CD4-positive, alpha-beta T cell treated with Interleukin-2 at 100 ng/mL for 4 hours (primary cell): Measurements from ENCODE around the gene NTNG1.

Experiments used
- DNase-seq: peaks from one replicate; pipeline ENCODE4 v3.0.0-alpha.2; 2020; ENCODE audit warnings: low spot score

NTNG1 gene

DNA sequence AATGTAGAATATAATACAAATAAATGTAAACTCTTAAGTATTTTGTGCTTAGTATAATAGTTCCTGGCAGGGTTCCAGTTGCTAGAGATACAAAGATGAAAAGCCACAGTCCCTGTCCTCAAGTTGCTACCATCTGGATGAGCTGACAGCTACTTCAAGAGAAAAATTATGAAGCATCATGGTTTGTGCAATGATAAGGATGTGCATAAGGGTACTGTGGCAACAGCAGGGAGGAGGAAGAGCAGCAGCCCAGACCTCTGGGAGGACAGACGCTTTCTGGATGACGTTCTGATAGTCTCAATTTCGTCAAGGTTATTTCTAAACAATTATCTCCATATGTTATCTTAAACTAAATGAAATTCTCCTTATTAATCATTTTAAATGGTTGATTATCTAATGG lies 198.9 kb downstream of the NTNG1 start:
- no peak for DNase-seq

DNA sequence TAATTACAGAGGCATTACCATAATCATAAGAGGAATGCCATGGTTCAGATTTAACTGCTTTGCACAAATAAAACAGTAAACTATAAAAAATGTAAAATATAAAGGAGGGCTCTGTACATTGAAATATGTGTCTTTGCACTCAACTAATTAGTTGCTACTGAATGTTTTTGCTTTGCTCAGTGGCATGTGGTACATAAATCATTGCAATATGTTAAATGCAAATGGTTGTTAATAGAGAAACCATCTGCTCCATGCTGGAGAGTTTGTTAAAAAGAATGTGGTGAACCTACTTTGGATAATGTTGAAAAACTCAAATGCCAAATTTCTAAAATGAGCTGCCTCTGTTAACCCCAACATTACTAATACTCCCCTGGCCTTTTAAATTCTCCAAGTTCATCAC lies 201.5 kb downstream of the NTNG1 start:
- no peak for DNase-seq

DNA sequence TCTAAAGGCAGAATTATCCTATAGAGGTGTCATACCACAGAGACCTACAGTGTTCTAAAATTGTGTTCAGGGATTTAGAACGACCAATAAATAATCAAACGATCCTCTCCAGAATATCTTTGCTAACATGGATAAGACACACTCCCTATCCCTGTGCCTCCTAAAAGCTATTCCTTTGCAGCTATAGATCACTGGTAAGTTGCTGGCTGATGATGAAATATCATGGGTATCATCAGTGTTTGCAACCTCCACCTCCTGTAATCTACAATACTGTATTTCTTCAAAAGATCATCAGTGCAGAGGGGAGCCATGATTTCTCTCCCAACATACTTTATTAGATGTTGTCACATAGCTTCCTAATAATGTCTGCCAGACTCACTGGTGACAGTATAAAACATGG lies 201.9 kb downstream of the NTNG1 start:
- no peak for DNase-seq

DNA sequence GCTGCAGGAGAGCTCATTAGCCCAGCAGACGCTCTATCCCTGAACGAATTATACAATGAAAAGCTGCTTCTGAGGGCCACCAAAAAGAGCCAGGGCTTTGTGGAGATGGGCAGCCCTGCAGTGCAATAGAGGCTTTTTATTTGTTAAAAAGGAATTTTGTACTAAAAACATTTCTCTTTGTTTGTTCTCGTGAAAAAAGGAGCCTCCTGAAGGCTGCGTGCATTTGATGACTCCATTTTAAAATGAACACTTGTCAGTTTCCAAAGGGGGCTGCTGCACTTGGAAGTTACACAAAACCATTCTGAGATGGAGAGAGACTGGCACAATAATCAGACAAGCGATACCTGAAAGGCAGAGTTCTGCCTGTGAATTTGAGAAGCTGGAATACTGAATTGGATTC lies 202.8 kb downstream of the NTNG1 start:
- no peak for DNase-seq

DNA sequence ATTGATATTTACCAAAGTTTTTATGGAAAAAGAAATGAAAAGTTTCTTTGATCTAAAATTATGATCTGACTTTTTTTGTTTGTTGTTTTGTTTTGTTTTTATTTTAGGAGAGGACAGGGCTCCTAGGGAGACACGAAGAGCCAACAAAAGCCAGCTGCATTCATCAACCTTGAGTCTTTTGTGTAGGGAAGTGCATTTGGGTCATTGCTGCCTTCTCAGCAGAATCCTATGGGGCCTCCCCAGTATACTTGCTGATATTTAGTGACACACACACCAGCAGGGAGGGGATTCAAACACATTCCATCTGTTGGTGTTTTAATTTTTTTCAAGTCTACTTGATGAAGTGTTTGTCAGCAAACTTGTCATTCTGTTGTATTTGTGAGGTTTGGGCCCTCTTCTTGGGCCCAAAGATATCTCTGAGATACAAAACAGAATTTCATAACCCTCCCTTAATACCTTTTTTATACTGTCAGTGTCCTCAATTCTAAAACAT lies 203.5 kb downstream of the NTNG1 start:
- no peak for DNase-seq

DNA sequence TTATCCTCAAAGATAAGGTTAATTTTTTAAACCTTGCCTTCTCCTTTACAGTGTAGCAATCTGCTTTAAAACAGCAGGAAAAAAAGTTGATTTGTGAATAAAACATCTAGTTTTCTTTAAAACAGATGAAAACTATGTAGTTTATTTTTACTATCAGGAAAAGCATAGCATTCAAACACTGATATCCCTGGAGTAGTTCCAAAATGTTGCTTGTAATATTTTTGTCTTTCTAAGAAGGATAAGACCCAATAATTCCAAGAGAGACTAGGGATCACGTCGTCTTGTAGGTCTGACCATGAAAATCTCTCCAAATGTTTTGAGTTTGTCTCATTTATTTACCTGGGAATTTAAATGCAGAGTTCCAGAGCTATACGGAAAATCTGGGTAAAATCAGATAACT lies 204.0 kb downstream of the NTNG1 start:
- no peak for DNase-seq

DNA sequence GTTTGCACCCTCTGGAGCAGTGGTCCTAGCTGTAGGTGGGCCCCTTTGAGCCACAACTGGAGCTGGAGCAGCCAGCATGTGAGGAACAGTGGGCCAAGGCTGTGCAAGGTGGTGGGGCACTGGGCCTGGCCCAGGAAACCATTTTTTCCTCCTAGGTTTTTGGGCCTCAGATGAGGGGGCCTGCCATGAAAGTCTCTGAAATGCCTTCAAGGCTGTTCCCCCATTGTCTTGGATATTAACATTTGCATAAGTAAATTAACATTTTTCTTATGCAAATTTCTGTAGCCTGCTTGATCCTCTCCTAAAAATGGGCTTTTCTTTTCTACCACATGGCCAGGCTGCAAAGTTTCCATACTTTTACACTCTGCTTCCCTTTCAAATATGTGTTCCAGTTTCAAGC lies 212.0 kb downstream of the NTNG1 start:
- DNase-seq, result no peak

DNA sequence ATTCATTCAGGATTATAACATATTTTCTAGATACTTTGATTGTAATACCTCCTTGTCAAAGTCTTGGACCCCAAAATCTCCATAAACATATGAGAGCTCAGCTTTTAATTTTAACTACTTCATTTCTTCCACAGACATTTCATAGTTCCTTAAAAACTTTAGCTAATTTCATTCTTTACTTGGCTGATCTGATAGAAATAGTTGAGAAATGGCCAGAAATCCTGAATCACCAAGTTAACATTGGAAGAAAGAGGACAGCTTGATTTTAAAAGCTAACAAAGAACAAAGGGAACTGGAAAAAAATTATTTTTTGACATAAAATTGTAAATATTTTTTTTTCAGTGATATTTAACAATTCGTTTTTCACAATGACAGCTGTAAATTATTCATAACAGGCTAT lies 216.5 kb downstream of the NTNG1 start:
- DNase-seq, result no peak

DNA sequence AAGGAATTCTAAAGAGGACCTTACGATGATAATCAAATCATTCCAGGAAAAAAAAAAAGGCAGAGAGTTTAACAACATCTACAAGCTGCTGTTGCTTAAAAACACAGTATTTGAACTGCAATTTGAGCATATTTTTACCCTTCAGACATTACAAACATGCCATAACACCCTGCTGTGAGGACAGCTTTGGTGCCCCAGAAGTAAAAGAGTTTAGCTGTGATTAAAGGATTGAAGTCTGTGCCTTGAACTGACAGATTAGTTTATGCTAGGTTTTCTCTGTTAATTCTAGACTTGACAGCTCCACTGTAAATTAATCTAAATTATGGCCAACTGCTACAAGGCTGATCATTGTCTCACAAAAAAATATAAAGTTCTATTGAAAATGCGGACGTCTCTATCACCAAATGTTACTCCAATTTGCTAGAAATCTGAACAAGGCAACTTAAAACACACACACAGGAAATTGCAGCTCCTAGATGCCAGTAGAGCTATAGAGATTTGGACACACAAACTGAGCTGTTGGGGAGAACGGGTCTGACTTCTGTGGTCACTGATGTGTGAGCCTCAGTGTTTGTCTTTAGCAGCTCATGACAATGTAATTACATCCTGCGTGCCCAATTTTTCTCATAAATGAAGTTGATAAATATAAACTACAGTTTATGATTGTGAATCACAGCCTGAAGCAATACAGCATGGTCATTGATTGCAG lies 217.9 kb downstream of the NTNG1 start:
- DNase-seq, result no peak

DNA sequence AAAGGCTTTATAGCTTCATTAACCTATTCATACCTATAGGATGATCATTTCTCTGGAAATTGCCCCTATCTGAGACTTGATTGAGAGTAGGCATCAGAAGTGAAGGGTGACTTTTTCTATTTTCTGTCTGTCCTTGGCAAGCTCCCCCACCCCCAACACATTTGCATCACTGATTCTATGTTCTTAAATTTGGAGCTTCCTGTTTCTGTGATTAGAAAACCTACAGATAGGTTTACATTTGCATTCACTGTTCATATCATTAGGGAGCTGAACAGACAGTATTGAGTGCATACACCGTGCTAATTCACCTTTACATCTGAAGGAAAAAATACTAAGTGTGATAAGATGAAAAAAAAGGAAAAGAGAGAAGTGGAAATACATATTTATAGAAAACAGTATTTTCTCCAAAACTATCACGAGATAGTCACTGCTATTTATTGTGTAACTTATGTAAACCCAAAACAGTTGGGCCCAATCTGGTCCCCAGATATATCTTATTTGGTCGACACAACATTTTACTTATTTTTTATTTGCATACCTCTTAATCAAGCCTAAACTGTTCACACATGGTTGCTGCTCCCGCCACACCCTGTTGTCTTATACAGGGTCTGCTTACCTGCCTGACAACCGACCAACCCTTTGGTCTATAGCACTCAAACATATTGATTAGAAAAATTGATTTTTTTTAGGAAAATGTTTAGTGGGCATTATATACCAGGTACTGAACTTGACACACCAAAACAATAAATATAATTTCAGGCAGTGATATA lies 218.8 kb downstream of the NTNG1 start:
- no peak for DNase-seq

DNA sequence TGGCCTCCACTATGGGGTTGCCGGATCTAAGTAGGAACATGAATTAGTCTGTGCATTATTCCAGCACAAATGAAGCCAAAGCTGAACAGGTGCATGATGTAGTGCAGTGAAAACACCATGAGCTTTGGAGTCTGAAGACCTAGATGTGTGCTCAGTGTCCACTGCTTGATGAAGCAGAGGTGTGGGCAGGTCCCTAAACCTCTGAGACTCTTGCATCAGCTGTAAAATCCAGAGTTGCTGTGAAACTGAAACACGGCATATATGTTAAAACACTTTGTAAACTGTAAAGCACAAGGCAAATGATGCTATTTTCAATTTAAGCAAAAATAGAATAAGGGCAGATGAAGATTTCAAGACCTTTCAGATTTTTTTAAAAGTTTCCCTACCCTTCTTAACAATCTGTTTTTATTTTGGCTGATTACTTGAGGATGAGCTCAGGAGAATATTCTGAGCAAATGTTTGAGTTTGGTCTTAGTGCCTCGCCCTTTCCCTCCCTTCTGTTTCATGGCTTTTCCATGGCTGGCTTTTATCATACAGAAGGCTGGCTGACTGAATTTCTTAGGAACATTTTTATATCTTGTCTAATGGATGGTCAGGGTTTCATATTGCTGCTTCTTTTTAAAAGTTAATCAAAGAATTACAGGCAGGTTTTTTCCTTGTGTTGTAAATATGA lies 221.8 kb downstream of the NTNG1 start:
- DNase-seq, result no peak

DNA sequence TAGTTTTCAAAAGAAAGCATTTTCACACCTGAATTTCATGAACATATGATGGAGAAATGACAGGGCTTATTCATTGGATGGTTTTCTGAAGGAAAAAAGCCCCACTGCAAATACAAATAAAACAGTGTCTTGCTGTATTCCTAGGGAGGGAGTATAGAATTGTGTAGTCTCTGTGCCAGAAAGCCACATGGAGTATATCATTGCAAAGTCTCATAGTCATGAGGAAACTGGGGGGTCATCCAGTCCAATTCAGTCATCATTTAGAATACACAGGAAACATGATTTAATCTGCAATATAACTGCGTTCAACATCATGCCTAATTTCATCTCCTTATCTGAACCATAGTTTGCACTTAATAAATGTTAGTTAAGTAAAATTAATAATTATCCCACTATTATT lies 222.3 kb downstream of the NTNG1 start:
- no peak for DNase-seq

DNA sequence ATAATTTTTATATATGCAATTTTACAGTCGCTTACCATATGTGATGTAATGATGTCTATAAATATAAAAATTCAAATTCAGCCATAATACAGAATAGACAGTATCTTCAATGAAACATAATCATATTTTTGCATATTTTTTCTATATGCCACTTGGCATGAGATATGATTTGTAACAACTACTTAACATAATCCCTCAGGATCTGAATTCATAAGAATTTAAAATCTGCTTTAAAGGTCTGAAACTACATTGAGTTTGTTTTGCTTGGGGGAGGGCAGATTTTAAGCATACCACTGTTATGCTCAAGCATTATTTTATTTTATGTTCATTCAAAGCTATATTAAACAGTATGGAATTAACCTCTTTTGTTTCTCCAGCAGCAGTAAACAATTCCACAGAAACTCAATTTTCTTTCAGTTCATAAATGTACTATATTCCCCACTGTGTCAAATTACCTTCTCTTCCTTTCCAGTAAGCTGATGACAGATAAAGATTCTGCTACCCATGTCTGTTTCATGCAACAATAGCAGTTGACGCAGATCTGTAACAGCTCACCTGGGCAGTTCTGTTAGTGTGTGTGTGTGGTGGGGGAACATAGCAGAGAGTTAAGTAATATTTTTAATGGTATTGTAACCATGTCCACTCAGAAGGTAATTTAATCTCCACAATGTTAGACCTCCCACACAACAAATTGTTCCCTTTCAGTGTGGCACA lies 224.8 kb downstream of the NTNG1 start:
- no peak for DNase-seq

DNA sequence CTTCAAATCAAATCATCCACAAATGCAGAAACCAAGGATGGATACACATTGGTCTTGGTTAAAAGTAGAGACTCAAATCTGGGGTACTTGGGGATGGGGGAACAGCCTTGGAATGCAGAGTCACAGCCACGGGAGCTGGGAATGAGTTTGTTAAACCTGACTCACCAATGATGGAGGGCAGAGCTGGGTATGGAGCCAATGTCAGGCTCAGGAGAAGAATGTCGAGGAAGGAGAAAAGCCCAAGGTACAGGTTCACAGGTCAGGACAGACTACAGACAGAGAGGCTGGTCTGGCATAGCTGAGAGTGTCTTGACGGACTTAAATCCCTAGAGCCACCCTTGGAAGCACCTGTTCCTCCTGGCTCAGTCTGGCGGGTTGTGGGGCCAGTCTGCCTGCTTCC lies 237.6 kb downstream of the NTNG1 start:
- no peak for DNase-seq

DNA sequence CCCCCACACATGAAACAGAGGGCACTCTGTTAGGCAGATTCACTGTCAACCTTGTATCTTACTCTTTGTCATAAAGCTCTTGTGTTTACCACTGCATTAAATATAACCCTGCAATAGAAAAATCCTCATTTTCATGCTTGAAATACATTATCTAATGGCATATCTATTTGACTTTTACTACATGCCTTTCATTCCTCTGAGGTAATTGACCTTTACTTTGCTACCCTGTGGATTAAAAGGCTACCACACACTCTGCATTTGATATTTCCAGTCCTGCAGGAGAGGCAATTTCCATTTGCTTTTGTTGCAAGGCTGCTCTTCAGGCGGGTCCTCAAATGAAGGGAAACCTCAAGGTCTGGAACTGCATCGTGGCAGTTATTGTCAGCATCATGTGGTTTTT lies 238.0 kb downstream of the NTNG1 start:
- no peak for DNase-seq

DNA sequence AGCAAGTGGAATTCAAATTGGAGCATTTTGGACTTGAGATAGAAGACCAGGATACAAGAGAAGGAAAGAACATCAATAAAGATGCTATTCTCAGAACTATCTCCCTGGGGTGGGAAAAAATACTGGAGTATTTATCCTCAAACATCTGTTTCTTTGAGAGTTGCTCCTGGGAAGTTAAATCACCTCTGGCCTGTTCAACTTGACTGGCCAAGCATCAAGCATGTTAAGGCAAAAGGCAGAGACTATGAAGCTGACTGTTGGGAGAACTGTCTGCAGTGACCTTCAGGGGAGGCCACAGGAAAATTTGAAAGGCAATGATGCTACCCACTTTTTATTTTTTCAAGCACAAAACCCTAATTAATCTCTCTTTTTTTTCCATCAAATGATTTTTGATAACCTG lies 239.0 kb downstream of the NTNG1 start:
- DNase-seq, result no peak

DNA sequence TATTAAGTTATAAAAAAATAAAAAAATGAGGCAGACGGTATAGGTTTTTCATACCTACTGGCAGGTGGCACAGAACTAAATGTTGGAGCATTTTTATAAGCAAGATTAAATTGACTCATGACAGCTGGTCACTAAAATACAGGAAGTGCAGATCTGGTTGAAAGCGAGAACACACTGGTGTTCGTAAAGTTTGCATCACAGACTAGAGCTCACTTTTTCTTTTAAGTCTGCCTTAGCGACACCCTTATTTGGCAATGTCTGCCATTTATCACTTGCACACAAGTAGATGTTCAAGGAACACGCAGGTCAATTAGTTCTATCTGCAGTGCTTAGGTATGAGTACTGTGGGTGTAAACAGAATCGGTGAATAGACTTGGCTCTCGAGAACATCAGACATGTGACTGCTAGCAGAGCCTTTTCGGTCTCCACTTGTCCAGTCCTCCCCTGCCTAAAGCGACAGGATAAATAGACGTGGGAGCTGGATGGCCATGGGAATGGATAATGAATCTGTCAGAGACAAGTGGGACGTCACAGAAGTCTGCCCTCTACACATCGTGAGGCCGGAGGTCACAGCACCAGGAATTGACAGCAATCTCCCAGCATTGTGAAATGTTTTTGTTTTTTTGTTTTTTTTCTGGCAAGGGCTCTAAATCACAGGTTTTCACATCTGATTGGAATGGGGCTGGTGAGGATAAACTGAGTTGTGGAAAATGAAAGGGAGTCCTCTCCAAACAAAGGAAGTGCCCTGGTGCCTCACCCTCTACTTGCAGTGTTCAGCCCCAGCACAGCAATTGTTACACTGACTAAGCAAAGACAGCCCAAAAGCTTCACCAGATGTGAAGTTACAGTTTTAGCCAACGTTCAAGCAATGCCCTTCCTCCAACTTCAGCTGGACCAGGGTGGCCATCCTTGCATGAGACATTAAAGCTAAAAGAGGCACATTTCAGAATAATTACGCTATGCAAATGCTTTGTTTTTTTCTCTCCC lies 248.9 kb downstream of the NTNG1 start:
- DNase-seq, result no peak

DNA sequence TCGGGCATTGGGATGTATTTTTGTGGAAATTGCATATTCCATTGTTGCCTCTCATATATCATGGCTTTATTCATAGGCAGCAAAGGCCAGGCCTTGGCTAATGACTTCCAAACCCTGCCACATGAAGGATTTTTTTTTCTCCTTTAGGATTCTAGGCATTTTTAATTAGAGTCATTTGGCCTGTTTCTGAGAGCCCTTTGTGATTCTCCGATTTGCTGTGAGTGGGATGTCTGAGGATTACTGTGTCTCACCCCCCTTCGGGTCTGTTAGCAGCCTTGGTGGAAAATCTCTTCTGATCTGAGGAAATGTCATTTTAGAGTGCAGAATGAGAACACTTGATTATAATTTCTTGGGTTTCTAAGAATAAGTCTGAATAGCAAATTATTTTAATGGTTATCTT lies 253.5 kb downstream of the NTNG1 start:
- no peak for DNase-seq

DNA sequence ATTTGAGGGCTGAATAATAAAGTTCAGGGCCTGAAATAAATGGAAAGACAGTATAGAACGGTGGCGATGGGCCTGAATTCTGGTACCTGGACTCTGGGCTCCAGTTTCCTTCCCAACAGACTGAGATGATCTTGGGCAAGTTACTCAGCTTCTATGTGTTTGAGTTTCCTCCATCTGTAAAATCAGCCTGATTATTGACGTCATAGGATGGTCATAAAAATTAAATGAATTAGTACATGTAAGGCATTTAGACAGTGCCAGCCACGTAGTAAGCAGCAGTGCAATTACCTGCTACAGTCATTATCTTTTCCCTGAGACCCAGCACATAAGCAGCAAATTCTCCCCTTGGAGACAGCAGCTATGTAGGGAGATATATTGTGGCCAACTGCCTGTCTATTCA lies 260.9 kb downstream of the NTNG1 start:
- DNase-seq, result no peak

DNA sequence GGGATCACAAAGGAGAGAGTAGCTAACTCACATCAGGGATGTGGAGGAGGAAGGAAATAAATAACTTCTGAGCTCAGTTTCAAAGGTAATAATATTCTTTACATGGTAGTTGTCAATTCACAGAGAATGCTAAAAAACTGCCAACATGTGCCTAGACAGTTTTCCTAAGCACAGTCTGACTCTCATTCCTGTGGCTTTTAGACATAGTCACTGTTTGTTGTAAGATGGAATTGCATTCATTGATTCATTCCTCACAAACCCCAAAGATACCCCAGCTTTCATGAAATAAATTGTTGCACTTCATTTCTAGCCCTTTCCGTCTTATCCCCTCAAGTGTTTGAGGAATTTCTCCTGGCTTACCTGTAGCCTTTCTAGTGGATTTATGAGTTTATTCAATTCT lies 263.9 kb downstream of the NTNG1 start:
- no peak for DNase-seq

DNA sequence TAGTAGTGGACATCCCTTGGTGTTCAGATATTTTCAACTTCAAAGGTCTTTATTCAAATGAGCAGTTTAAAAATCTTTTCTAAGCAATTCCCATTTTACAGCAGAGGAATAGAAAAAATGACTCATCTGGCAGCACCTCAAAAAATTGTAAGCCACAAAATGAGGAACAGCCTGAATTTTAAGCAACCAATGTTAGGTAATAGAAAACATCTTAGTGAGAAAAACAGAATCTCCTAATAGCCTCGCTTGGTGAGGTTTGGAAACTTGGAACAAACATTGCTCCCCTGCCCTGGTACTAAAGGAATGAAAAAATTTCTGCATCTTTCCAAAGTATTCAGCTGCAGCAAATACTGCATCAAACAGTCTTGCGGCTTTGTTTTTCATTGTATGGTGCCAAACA lies 264.4 kb downstream of the NTNG1 start:
- no peak for DNase-seq
